OCI-LY7 (cell line): ENCODE data around the gene ZDHHC22. TPM values are rescaled to one million over a fixed set of nuclear protein-coding genes. Genes with fewer than 3 reads are reported as not detected.

Experiments
- BruUV-seq: library from RNA; stranded (reverse); fragments of 400-500 nt; replicated peaks from 2 replicates; lab custom pipeline; 2021; lab: Mats Ljungman, UMichigan
- CTCF ChIA-PET: fragments of 300-600 bp; sonication (Branson Sonifier 250); formaldehyde crosslinking; loops from one replicate; lab custom pipeline; 2022; ENCODE audit warnings: antibody characterized with exemption; ENCODE audit not compliant: unreplicated experiment; lab: Charles Lee
- POLR2A ChIA-PET: fragments of 300-600 bp; sonication (Branson Sonifier 250); formaldehyde crosslinking; loops from one replicate; lab custom pipeline; 2022; ENCODE audit warnings: antibody characterized with exemption; lab: Charles Lee
- DNase-seq: peaks from one replicate; pipeline ENCODE4 v3.0.0-alpha.2; 2015; ENCODE audit warnings: low spot score
- H2AFZ ChIP-seq: fragments of 200-600 bp; sonication (generic), shearing (Covaris generic); 2 replicates; pipeline ENCODE4 v1.6.1; 2014; ENCODE audit warnings: mild to moderate bottlenecking, antibody characterized with exemption, low read length, moderate library complexity
- H3K27ac ChIP-seq: fragments of 200-600 bp; sonication (generic); 2 replicates; pipeline ENCODE4 v1.5.1; 2014; ENCODE audit warnings: mixed run types, low read depth, mild to moderate bottlenecking, moderate library complexity, low read length, inconsistent platforms; ENCODE audit not compliant: poor library complexity, severe bottlenecking
- H3K36me3 ChIP-seq: fragments of 200-600 bp; sonication (generic); 2 replicates; pipeline ENCODE4 v1.6.1; 2014; ENCODE audit warnings: mild to moderate bottlenecking, antibody characterized with exemption, low read length, moderate library complexity, mixed read lengths; ENCODE audit not compliant: insufficient read depth
- H3K4me1 ChIP-seq: fragments of 200-600 bp; sonication (generic); 2 replicates; pipeline ENCODE4 v1.5.1; 2014; ENCODE audit warnings: mild to moderate bottlenecking, low read length; ENCODE audit not compliant: insufficient read depth, poor library complexity, severe bottlenecking
- H3K4me2 ChIP-seq: fragments of 200-600 bp; sonication (generic); 2 replicates; pipeline ENCODE4 v1.6.1; 2014; ENCODE audit warnings: mild to moderate bottlenecking, low read length
- H3K4me3 ChIP-seq: fragments of 200-600 bp; sonication (generic); 2 replicates; pipeline ENCODE4 v1.5.1; 2014; ENCODE audit warnings: mild to moderate bottlenecking, low read depth, low read length; ENCODE audit not compliant: poor library complexity, severe bottlenecking
- H3K79me2 ChIP-seq: fragments of 200-600 bp; sonication (generic); 2 replicates; pipeline ENCODE4 v1.6.1; 2016; ENCODE audit warnings: low read depth, mild to moderate bottlenecking, low read length, moderate library complexity, mixed read lengths; ENCODE audit not compliant: insufficient read depth
- H3K9me2 ChIP-seq: fragments of 200-600 bp; sonication (generic); 2 replicates; pipeline ENCODE4 v1.6.1; 2016; ENCODE audit warnings: mild to moderate bottlenecking, low read length, mixed read lengths; ENCODE audit not compliant: insufficient read depth
- H3K9me3 ChIP-seq: fragments of 200-600 bp; sonication (generic); 2 replicates; pipeline ENCODE4 v1.6.1; 2014; ENCODE audit warnings: mild to moderate bottlenecking, mixed run types, low read length, mixed read lengths
- H4K20me1 ChIP-seq: fragments of 200-600 bp; sonication (generic); 2 replicates; pipeline ENCODE4 v1.6.1; 2014; ENCODE audit warnings: mild to moderate bottlenecking, antibody characterized with exemption, low read length, moderate library complexity, mixed read lengths; ENCODE audit not compliant: insufficient read depth
- CTCF ChIP-seq: fragments of 200-600 bp; sonication (generic); conservative IDR thresholded peaks from 2 replicates; pipeline ENCODE4 v1.5.1; 2014; ENCODE audit warnings: mild to moderate bottlenecking, antibody characterized with exemption, low read length, moderate library complexity, mixed read lengths
- EZH2phosphoT487 ChIP-seq: fragments of 200-600 bp; sonication (generic); IDR thresholded peaks from 2 replicates; pipeline ENCODE4 v1.6.1; 2018; ENCODE audit warnings: low read depth, borderline replicate concordance, mild to moderate bottlenecking, mixed run types, antibody characterized with exemption, low read length, moderate library complexity, mixed read lengths
- intact Hi-C: fragments of 100-400 bp; cut with micrococcal nuclease; formaldehyde crosslinking; loops from one replicate; pipeline ENCODE4 v1.10.0; 2022; ENCODE audit not compliant: unreplicated experiment
- total RNA-seq, 2 experiments: library from RNA; depleted of rRNA in 1 of 2; stranded (reverse); fragments of >200 nt in 1 of 2; shearing (Covaris generic) in 1 of 2; gene quantifications; 2 replicates each; pipeline ENCODE4 v1.2.3, GENCODE V29; 2014 to 2022

ZDHHC22 gene
- total RNA-seq, 2 experiments from 2014 or later, result not detected

GRCh38 chr14:77139022-77139421 is 2.6 kb downstream of the ZDHHC22 start:
- H2AFZ ChIP-seq, result no peak overlapping the region
- no peaks in the 10 kb centered on the region for H3K9me2 ChIP-seq
- H3K4me2 ChIP-seq, result no peak overlapping the region
- CTCF ChIA-PET, result no interaction called here
- no TSS peak for BruUV-seq
- H3K4me3 ChIP-seq, result no peak overlapping the region
- H3K9me3 ChIP-seq, result no peaks in the 10 kb centered on the region
- H3K79me2 ChIP-seq, result no peaks in the 10 kb centered on the region
- TF ChIP-seq EZH2phosphoT487 (no peak), CTCF (no peak)
- POLR2A ChIA-PET, result no interaction called here
- H3K4me1 ChIP-seq, result no peaks in the 10 kb centered on the region
- no peaks in the 10 kb centered on the region; the same call in 1 of the 2 replicates for H4K20me1 ChIP-seq
- intact Hi-C loops, result no loop called here
- H3K27ac ChIP-seq, result no peak overlapping the region
- no peak for DNase-seq
- no peaks in the 10 kb centered on the region for H3K36me3 ChIP-seq

- TF ChIP-seq EZH2phosphoT487, result no peak
- TF ChIP-seq CTCF, result no peak
These were observed 7.8 kb downstream of the ZDHHC22 start for GRCh38 chr14:77133720-77134338.

GRCh38 chr14:77131871-77132486 is 9.6 kb downstream of the ZDHHC22 start:
- no peaks in the 10 kb centered on the region for H4K20me1 ChIP-seq
- CTCF ChIA-PET, result no interaction called here

More at GRCh38 chr14:77133720-77134338, 7.8 kb downstream of the ZDHHC22 start:
- ChIA-PET POLR2A (interaction anchor here (0.7 to 2.3 kb wide), 3 partner anchors 10 to 39 kb away, joined by 3 to 9 read pairs (median 6); no protein-coding TSS in a partner anchor), CTCF (no interaction called here)
- DNase-seq, result peak; percentile 62
- BruUV-seq, result no TSS peak
- Histone ChIP-seq H3K9me3 (no peaks in the 10 kb centered on the region), H3K4me1 (no peaks in the 10 kb centered on the region), H3K27ac (no peak overlapping the region), H3K9me2 (no peaks in the 10 kb centered on the region), H3K4me2 (no peak overlapping the region), H3K36me3 (no peaks in the 10 kb centered on the region), H3K79me2 (no peaks in the 10 kb centered on the region), H4K20me1 (no peaks in the 10 kb centered on the region; the same call in 1 of the 2 replicates), H3K4me3 (no peak overlapping the region), H2AFZ (no peak overlapping the region)
- intact Hi-C loops, result no loop called here

More at GRCh38 chr14:77131871-77132486, 9.6 kb downstream of the ZDHHC22 start:
- POLR2A ChIA-PET, result no interaction called here
- TF ChIP-seq EZH2phosphoT487, result no peak
- peak; percentile 46 for TF ChIP-seq CTCF
- BruUV-seq, result no TSS peak
- Histone ChIP-seq H3K9me3 (no peaks in the 10 kb centered on the region), H3K27ac (no peak overlapping the region), H3K4me1 (no peaks in the 10 kb centered on the region), H3K79me2 (no peaks in the 10 kb centered on the region), H3K36me3 (no peaks in the 10 kb centered on the region), H3K4me3 (no peak overlapping the region), H3K4me2 (no peak overlapping the region), H2AFZ (no peak overlapping the region), H3K9me2 (no peaks in the 10 kb centered on the region)
- no peak for DNase-seq
- intact Hi-C loops, result no loop called here
